ENCODE data around the gene RDH12. TPM values are rescaled to one million over a fixed set of nuclear protein-coding genes. Genes with fewer than 3 reads are reported as not detected.

Gene RDH12
- total RNA-seq, 1 experiment from 2014 or later = 0.27 TPM

DNA sequence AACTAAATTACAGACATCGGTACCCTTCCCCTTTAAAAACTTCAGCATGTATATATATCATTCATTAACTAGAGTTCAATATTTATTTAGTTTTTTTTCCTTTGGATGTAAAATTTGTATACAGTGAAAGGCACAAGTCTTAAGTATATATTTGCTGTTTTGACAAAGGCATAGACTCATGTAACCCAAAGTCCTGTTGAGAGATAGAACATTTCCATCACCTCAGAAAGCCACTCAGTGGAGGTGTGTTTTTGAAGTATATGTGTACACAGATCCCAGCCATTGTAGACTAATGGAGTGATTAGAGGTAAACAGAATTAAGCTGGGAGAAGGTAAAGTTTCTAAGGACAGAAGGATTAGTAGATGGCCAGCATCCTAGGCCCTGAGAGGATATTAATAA, 15.4 kb downstream of the RDH12 start (continued):
- TF ChIP-seq, protein P1, sequence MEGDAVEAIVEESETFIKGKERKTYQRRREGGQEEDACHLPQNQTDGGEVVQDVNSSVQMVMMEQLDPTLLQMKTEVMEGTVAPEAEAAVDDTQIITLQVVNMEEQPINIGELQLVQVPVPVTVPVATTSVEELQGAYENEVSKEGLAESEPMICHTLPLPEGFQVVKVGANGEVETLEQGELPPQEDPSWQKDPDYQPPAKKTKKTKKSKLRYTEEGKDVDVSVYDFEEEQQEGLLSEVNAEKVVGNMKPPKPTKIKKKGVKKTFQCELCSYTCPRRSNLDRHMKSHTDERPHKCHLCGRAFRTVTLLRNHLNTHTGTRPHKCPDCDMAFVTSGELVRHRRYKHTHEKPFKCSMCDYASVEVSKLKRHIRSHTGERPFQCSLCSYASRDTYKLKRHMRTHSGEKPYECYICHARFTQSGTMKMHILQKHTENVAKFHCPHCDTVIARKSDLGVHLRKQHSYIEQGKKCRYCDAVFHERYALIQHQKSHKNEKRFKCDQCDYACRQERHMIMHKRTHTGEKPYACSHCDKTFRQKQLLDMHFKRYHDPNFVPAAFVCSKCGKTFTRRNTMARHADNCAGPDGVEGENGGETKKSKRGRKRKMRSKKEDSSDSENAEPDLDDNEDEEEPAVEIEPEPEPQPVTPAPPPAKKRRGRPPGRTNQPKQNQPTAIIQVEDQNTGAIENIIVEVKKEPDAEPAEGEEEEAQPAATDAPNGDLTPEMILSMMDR (IDR thresholded peaks at IDR 0.05 in 2 of 3, conservative IDR thresholded peaks at IDR 0.05 in 1 of 3; ENCODE audit: borderline replicate concordance in 1 of 3, insufficient read depth in 1 of 3, low read depth in 2 of 3, low read length in 2 of 3) = no peak
- TF ChIP-seq JUND (IDR thresholded peaks at IDR 0.05) (no peak), CBX3 (IDR thresholded peaks at IDR 0.05; ENCODE audit: low read depth) (no peak), POLR2AphosphoS5 (IDR thresholded peaks at IDR 0.05; ENCODE audit: low read depth, low read length) (no peak), TCF7L2 (IDR thresholded peaks at IDR 0.05; ENCODE audit: borderline replicate concordance, extremely low read depth, insufficient read depth, insufficient read length) (no peak), ZFX (IDR thresholded peaks at IDR 0.05) (no peak)
- TF ChIP-seq, protein P2, sequence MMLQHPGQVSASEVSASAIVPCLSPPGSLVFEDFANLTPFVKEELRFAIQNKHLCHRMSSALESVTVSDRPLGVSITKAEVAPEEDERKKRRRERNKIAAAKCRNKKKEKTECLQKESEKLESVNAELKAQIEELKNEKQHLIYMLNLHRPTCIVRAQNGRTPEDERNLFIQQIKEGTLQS (IDR thresholded peaks at IDR 0.05) = no peak
- TF ChIP-seq, protein P3, sequence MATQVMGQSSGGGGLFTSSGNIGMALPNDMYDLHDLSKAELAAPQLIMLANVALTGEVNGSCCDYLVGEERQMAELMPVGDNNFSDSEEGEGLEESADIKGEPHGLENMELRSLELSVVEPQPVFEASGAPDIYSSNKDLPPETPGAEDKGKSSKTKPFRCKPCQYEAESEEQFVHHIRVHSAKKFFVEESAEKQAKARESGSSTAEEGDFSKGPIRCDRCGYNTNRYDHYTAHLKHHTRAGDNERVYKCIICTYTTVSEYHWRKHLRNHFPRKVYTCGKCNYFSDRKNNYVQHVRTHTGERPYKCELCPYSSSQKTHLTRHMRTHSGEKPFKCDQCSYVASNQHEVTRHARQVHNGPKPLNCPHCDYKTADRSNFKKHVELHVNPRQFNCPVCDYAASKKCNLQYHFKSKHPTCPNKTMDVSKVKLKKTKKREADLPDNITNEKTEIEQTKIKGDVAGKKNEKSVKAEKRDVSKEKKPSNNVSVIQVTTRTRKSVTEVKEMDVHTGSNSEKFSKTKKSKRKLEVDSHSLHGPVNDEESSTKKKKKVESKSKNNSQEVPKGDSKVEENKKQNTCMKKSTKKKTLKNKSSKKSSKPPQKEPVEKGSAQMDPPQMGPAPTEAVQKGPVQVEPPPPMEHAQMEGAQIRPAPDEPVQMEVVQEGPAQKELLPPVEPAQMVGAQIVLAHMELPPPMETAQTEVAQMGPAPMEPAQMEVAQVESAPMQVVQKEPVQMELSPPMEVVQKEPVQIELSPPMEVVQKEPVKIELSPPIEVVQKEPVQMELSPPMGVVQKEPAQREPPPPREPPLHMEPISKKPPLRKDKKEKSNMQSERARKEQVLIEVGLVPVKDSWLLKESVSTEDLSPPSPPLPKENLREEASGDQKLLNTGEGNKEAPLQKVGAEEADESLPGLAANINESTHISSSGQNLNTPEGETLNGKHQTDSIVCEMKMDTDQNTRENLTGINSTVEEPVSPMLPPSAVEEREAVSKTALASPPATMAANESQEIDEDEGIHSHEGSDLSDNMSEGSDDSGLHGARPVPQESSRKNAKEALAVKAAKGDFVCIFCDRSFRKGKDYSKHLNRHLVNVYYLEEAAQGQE (IDR thresholded peaks at IDR 0.05; ENCODE audit: low read depth) = no peak

DNA sequence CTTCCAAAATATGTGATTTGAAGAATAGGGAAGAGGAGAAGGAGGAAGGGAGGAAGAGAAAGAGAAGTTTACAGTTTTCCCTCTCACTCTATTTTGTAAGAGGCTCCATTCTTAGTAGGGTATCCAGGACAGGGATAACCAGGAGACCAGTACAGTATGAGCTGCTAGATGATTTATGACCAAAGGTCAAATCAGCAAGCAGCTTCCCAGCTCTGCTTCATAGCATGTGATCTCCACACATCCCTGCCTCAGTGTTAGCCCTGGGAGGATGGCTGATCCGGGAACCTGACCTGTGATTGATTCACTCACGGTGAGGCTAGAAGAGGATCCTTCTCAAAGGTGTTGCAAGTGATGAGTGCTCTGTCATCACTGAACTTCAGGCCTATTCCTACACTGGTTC, 16.6 kb downstream of the RDH12 start:
- Histone ChIP-seq H3K79me2 (ENCODE audit: insufficient read depth, low read length) (no peaks in the 10 kb centered on the region), H3K9me3 (ENCODE audit: control insufficient read depth in 1 of 2, insufficient read depth in 1 of 2, low read depth in 1 of 2, low read length in 2 of 2) (no peaks in the 10 kb centered on the region), H3K27me3 (ENCODE audit: insufficient read depth, low read length) (peaks cover 6% of the 10 kb centered on the region; the same call in 1 of the 2 replicates), H3K4me2 (ENCODE audit: low read length) (no peak overlapping the region), H4K20me1 (ENCODE audit: insufficient read depth) (no peaks in the 10 kb centered on the region), H3K9ac (ENCODE audit: low read length) (no peak overlapping the region), H3K9me2 (ENCODE audit: insufficient read depth) (no peaks in the 10 kb centered on the region), H3K36me3 (ENCODE audit: control insufficient read depth in 1 of 2, insufficient read depth in 2 of 2, low read length in 2 of 2) (no peaks in the 10 kb centered on the region), H3K4me3 (replicated peaks in 1 of 2; ENCODE audit: low read depth in 1 of 2, low read length in 2 of 2) (no peak overlapping the region), H2AFZ (ENCODE audit: low read depth, low read length, poor library complexity, severe bottlenecking) (no peak overlapping the region), H3K4me1 (ENCODE audit: control insufficient read depth in 1 of 2, insufficient read depth in 2 of 2, low read length in 2 of 2) (no peaks in the 10 kb centered on the region), H3K27ac (ENCODE audit: low read depth, low read length) (no peak overlapping the region)
- ChIA-PET RAD21 (ENCODE audit: low non-redundant PET in 1 of 2, low total read pairs in 2 of 2, uncharacterized antibody in 2 of 2, unreplicated experiment in 2 of 2) (no interaction called here), POLR2A (interaction anchor here (0.6 kb wide), 1 partner anchor 9 kb away, joined by 3 read pairs; no protein-coding TSS in a partner anchor), CTCF (no interaction called here)
- DNase-seq (ENCODE audit: low read depth, low spot score) = no peak
- intact Hi-C loops (cut with micrococcal nuclease) = no loop called here
- ATAC-seq = no peak
- BruUV-seq (replicated peaks) = no TSS peak
- TF ChIP-seq RAD21 (IDR thresholded peaks at IDR 0.05; ENCODE audit: low read depth) (no peak), JUND (IDR thresholded peaks at IDR 0.05) (no peak), POLR2AphosphoS5 (IDR thresholded peaks at IDR 0.05; ENCODE audit: low read depth, low read length) (no peak), ZNF274 (IDR thresholded peaks at IDR 0.05; ENCODE audit: low read depth, low read length) (no peak), YY1 (IDR thresholded peaks at IDR 0.05; ENCODE audit: extremely low read depth, insufficient replicate concordance, low read depth, low read length) (no peak), TCF7L2 (IDR thresholded peaks at IDR 0.05; ENCODE audit: borderline replicate concordance, extremely low read depth, insufficient read depth, insufficient read length) (no peak), SIN3A (IDR thresholded peaks at IDR 0.05; ENCODE audit: low read depth) (no peak)
- TF ChIP-seq, protein P1 (IDR thresholded peaks at IDR 0.05 in 2 of 3, conservative IDR thresholded peaks at IDR 0.05 in 1 of 3; ENCODE audit: borderline replicate concordance in 1 of 3, insufficient read depth in 1 of 3, low read depth in 2 of 3, low read length in 2 of 3) = no peak
- TF ChIP-seq, protein P4, sequence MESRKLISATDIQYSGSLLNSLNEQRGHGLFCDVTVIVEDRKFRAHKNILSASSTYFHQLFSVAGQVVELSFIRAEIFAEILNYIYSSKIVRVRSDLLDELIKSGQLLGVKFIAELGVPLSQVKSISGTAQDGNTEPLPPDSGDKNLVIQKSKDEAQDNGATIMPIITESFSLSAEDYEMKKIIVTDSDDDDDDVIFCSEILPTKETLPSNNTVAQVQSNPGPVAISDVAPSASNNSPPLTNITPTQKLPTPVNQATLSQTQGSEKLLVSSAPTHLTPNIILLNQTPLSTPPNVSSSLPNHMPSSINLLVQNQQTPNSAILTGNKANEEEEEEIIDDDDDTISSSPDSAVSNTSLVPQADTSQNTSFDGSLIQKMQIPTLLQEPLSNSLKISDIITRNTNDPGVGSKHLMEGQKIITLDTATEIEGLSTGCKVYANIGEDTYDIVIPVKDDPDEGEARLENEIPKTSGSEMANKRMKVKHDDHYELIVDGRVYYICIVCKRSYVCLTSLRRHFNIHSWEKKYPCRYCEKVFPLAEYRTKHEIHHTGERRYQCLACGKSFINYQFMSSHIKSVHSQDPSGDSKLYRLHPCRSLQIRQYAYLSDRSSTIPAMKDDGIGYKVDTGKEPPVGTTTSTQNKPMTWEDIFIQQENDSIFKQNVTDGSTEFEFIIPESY (IDR thresholded peaks at IDR 0.05; ENCODE audit: extremely low read depth, insufficient replicate concordance, low read length) = no peak
